Small intestine (tissue), 7 donors: ENCODE measurements around the gene RYR2. TPM values are rescaled to one million over a fixed set of nuclear protein-coding genes. Genes with fewer than 3 reads are reported as not detected.

Experiments
- DNase-seq, 2 donors: peaks; one replicate each; pipeline versions ENCODE4 v3.0.0 to v3.0.0-alpha.2; 2013
- FAIRE-seq: peaks from 2 replicates; lab custom pipeline; 2012; peaks lifted over from hg19 to GRCh38; lab: Jason Lieb, UNC
- H3K27ac ChIP-seq, 3 donors: one replicate each; pipeline ENCODE4 v1.5.1; 2013; ENCODE audit warnings: low read length in 2 of 3, mild to moderate bottlenecking in 2 of 3, control low read depth in 1 of 3, inconsistent platforms in 1 of 3, low read depth in 1 of 3, moderate library complexity in 1 of 3
- H3K27me3 ChIP-seq, 3 donors: one replicate each; pipeline ENCODE4 v1.6.1; 2013; ENCODE audit warnings: low read length in 3 of 3, inconsistent platforms in 1 of 3; ENCODE audit not compliant: control insufficient read depth in 3 of 3, insufficient read depth in 3 of 3
- H3K36me3 ChIP-seq, 3 donors: one replicate each; pipeline ENCODE4 v1.6.1; 2013; ENCODE audit warnings: low read length in 3 of 3, inconsistent platforms in 1 of 3, low read depth in 1 of 3, mild to moderate bottlenecking in 1 of 3, moderate library complexity in 1 of 3; ENCODE audit not compliant: control insufficient read depth in 3 of 3, insufficient read depth in 2 of 3
- H3K4me1 ChIP-seq, 3 donors: one replicate each; pipeline ENCODE4 v1.6.1; 2013; ENCODE audit warnings: low read length in 2 of 3, inconsistent platforms in 1 of 3, low read depth in 1 of 3, mild to moderate bottlenecking in 1 of 3, moderate library complexity in 1 of 3; ENCODE audit not compliant: control insufficient read depth in 3 of 3, insufficient read depth in 2 of 3
- H3K4me3 ChIP-seq, 3 donors: one replicate each; pipeline ENCODE4 v1.5.1; 2013; ENCODE audit warnings: low read length in 3 of 3, control low read depth in 1 of 3, inconsistent platforms in 1 of 3, low read depth in 1 of 3, mild to moderate bottlenecking in 1 of 3, moderate library complexity in 1 of 3
- H3K9me3 ChIP-seq, 2 donors: one replicate each; pipeline ENCODE4 v1.6.1; 2013; ENCODE audit warnings: low read depth in 1 of 2, low read length in 1 of 2; ENCODE audit not compliant: control insufficient read depth in 2 of 2, insufficient read depth in 1 of 2
- WGBS, 3 donors: extraction: QIAGEN DNeasy Blood & Tissue Kit; methylation state at CpG; one replicate each; pipeline ENCODE4 v1.1.7; 2013; 5-methylcytosine and 5-hydroxymethylcytosine counted together
- polyA plus RNA-seq, 4 donors: library from polyadenylated mRNA; stranded (reverse) in 3 of 4; unstranded in 1 of 4; fragments of 200-250 nt in 3 of 4; fragments of 120-200 nt in 1 of 4; gene quantifications; one replicate each; pipeline versions ENCODE4 v1.2.1 to v1.2.3, GENCODE V29; 2013
- donor health status: healthy with polysubstance abuse.
- donor health status: control.
- donor health status: control.
- donor health status: Bipolar disorder and iron deficiency.
- donor health status: healthy.

RYR2 gene
- polyA plus RNA-seq, 4 donors = 0.22 to 1.5 (median 0.62) TPM

- FAIRE-seq = no peak
- no peaks in the 10 kb centered on the region for H3K9me3 ChIP-seq
Observed at GRCh38 chr1:237500566-237500965, 458.6 kb downstream of the RYR2 start.

GRCh38 chr1:237503292-237503691, 461.3 kb downstream of the RYR2 start:
- Histone ChIP-seq H3K36me3 (no peaks in the 10 kb centered on the region), H3K4me3 (no peak overlapping the region), H3K27me3 (no peaks in the 10 kb centered on the region), H3K4me1 (no peaks in the 10 kb centered on the region), H3K27ac (no peak overlapping the region), H3K9me3 (no peaks in the 10 kb centered on the region)
- 74 to 86% (median 80%) methylated on average over 8 of the region's 8 CpGs for WGBS, 3 donors
- DNase-seq (no peak), FAIRE-seq (no peak)

More at GRCh38 chr1:237500566-237500965, 458.6 kb downstream of the RYR2 start:
- Histone ChIP-seq H3K4me3 (no peak overlapping the region), H3K4me1 (no peaks in the 10 kb centered on the region), H3K27ac (no peak overlapping the region), H3K36me3 (no peaks in the 10 kb centered on the region), H3K27me3 (no peaks in the 10 kb centered on the region)
- WGBS, 3 donors = 80 to 88% (median 84%) methylated on average over 6 of the region's 6 CpGs
- DNase-seq = no peak

- Histone ChIP-seq H3K4me1 (no peaks in the 10 kb centered on the region), H3K4me3 (no peak overlapping the region), H3K27ac (no peak overlapping the region), H3K36me3 (no peaks in the 10 kb centered on the region), H3K9me3 (no peaks in the 10 kb centered on the region), H3K27me3 (no peaks in the 10 kb centered on the region)
- DNase-seq (peak in 1 of 2 donors; percentile 19), FAIRE-seq (no peak)
- WGBS, 3 donors = 26 to 61% (median 35%) methylated on average over 2 of the region's 2 CpGs
Observed at GRCh38 chr1:237507005-237507404, 465.0 kb downstream of the RYR2 start.

- Histone ChIP-seq H3K9me3 (no peaks in the 10 kb centered on the region), H3K27me3 (no peaks in the 10 kb centered on the region), H3K4me1 (no peaks in the 10 kb centered on the region), H3K27ac (no peak overlapping the region), H3K4me3 (no peak overlapping the region), H3K36me3 (no peaks in the 10 kb centered on the region)
- FAIRE-seq = no peak
- no peak for DNase-seq
- WGBS, 3 donors = 63 to 74% (median 71%) methylated on average over 2 of the region's 2 CpGs
Observed at GRCh38 chr1:237509748-237510147, 467.8 kb downstream of the RYR2 start.

- Histone ChIP-seq H3K36me3 (no peaks in the 10 kb centered on the region), H3K27ac (no peak overlapping the region), H3K27me3 (no peaks in the 10 kb centered on the region), H3K4me3 (no peak overlapping the region), H3K4me1 (no peaks in the 10 kb centered on the region), H3K9me3 (no peaks in the 10 kb centered on the region)
- 79 to 89% (median 84%) methylated on average over 3 of the region's 3 CpGs for WGBS, 3 donors
- FAIRE-seq = no peak
- DNase-seq = no peak
Observed at GRCh38 chr1:237525102-237525501, 483.1 kb downstream of the RYR2 start.

- WGBS, 3 donors = 63 to 83% (median 74%) methylated on average over 4 of the region's 4 CpGs
- no peaks in the 10 kb centered on the region for H3K9me3 ChIP-seq
- no peak for FAIRE-seq
Observed at GRCh38 chr1:237527761-237528160, 485.8 kb downstream of the RYR2 start.

GRCh38 chr1:237528545-237528944, 486.6 kb downstream of the RYR2 start:
- WGBS, 3 donors = 38 to 74% (median 55%) methylated on average over 2 of the region's 2 CpGs

More at GRCh38 chr1:237527761-237528160, 485.8 kb downstream of the RYR2 start:
- Histone ChIP-seq H3K4me1 (no peaks in the 10 kb centered on the region), H3K36me3 (no peaks in the 10 kb centered on the region), H3K27me3 (no peaks in the 10 kb centered on the region), H3K4me3 (no peak overlapping the region), H3K27ac (no peak overlapping the region)
- DNase-seq = no peak

GRCh38 chr1:237539055-237539454, 497.1 kb downstream of the RYR2 start:
- Histone ChIP-seq H3K9me3 (no peaks in the 10 kb centered on the region), H3K4me3 (no peak overlapping the region), H3K4me1 (no peaks in the 10 kb centered on the region), H3K27me3 (no peaks in the 10 kb centered on the region), H3K36me3 (no peaks in the 10 kb centered on the region), H3K27ac (no peak overlapping the region)
- FAIRE-seq = no peak
- 90 to 96% (median 93%) methylated on average over 2 of the region's 2 CpGs for WGBS, 3 donors
- no peak for DNase-seq

More at GRCh38 chr1:237528545-237528944, 486.6 kb downstream of the RYR2 start:
- H3K4me1 ChIP-seq = no peaks in the 10 kb centered on the region
- no peak overlapping the region for H3K4me3 ChIP-seq
- H3K27me3 ChIP-seq = no peaks in the 10 kb centered on the region
- no peaks in the 10 kb centered on the region for H3K36me3 ChIP-seq
- FAIRE-seq = no peak
- no peak overlapping the region for H3K27ac ChIP-seq
- H3K9me3 ChIP-seq = no peaks in the 10 kb centered on the region
- DNase-seq = no peak
